Testis (tissue), 3 donors: ENCODE data around the gene PVR. TPM values are rescaled to one million over a fixed set of nuclear protein-coding genes. Genes with fewer than 3 reads are reported as not detected.
"Not testable (repeated sequence)": the region's sequence is repeated elsewhere in the genome, so short reads cannot be mapped to it uniquely, and the experiment has no call there.

Source experiments
- DNase-seq: peaks from one replicate; pipeline ENCODE4 v3.0.0-alpha.2; 2019
- H3K27ac ChIP-seq, 2 donors: fragments of 200-600 bp; sonication (generic); one replicate each; pipeline ENCODE4 v1.5.1; 2019
- H3K27me3 ChIP-seq: fragments of 200-600 bp; sonication (generic); one replicate; pipeline ENCODE4 v1.5.1; 2019
- H3K36me3 ChIP-seq: fragments of 200-600 bp; sonication (generic); one replicate; pipeline ENCODE4 v1.5.1; 2017; ENCODE audit warnings: low read depth; ENCODE audit errors: missing control alignments
- H3K4me1 ChIP-seq: fragments of 200-600 bp; sonication (generic); one replicate; pipeline ENCODE4 v1.5.1; 2019
- H3K4me3 ChIP-seq, 2 donors: fragments of 200-600 bp; sonication (generic); one replicate each; pipeline ENCODE4 v1.5.1; 2017 to 2019
- H3K9me3 ChIP-seq: fragments of 200-600 bp; sonication (generic); one replicate; pipeline ENCODE4 v1.5.1; 2017
- POLR2A ChIP-seq: fragments of 450-650 bp; IDR thresholded peaks from one replicate; pipeline ENCODE4 v1.6.1; 2017; ENCODE audit warnings: antibody characterized with exemption, mild to moderate bottlenecking, moderate library complexity
- WGBS, 2 donors: methylation state at CpG; one replicate each; pipeline ENCODE4 v1.1.5; 2018; 5-methylcytosine and 5-hydroxymethylcytosine counted together
- intact Hi-C: fragments of 100-400 bp; cut with DNase I; formaldehyde crosslinking; loops from one replicate; pipeline ENCODE4 v1.15.1; 2023; ENCODE audit warnings: low total_unique reads
- microRNA counts, 2 donors: library from miRNA; unstranded; fragments of <30 nt; microRNA quantifications; one replicate each; lab custom pipeline; 2016
- microRNA-seq, 2 donors: library from miRNA; unstranded; fragments of <30 nt; microRNA quantifications; one replicate each; pipeline ENCODE4, GENCODE V29; 2016; ENCODE audit warnings: borderline number of aligned reads in 2 of 2, borderline replicate concordance in 1 of 2
- polyA plus RNA-seq: library from polyadenylated mRNA; stranded (reverse); fragments of 350-450 nt; fragmentation: Illumina TruSeq; extraction: RNeasy Lipid Tissue Mini Kit (QIAGEN cat#74804); gene quantifications from one replicate; pipeline ENCODE4 v1.2.3, GENCODE V29; 2014; ENCODE audit warnings: low read depth, low replicate concordance; ENCODE audit not compliant: insufficient read depth
- total RNA-seq, 2 donors: library from RNA; depleted of rRNA; stranded (reverse); fragments of >200 nt; gene quantifications; one replicate each; pipeline ENCODE4 v1.2.3, GENCODE V29; 2016
- TF ChIP-seq, protein P1 (sequence below), 3 experiments: fragments of 450-650 bp in 2 of 3; fragments of 200-600 bp in 1 of 3; sonication (generic) in 1 of 3; IDR thresholded peaks; one replicate each; pipeline ENCODE4 v1.5.1; 2016 to 2019; ENCODE audit warnings: antibody characterized with exemption in 3 of 3, mild to moderate bottlenecking in 2 of 3, moderate library complexity in 1 of 3

PVR gene
- total and polyA plus RNA-seq, 3 donors from 2014 or later: 29.1 to 41.1 (median 31.9) TPM

DNA sequence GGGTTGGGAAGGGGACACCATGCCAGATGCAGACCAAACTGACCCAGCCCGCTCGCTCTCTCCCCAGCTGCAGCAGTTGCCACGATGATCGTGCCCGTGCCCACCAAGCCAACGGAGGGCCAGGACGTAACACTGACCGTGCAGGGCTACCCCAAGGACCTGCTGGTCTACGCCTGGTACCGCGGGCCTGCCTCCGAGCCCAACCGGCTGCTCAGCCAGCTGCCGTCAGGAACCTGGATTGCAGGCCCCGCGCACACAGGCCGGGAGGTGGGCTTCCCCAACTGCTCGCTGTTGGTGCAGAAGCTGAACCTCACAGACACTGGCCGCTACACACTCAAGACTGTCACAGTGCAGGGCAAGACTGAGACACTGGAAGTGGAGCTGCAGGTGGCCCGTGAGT, 64.1 kb downstream of the PVR start:
- WGBS, 2 donors: 94% methylated on average over 20 of the region's 20 CpGs
- Histone ChIP-seq H3K27me3 (no peaks in the 10 kb centered on the region), H3K4me3 (no peak overlapping the region), H3K4me1 (no peaks in the 10 kb centered on the region), H3K27ac (no peak overlapping the region), H3K36me3 (no peaks in the 10 kb centered on the region), H3K9me3 (no peaks in the 10 kb centered on the region)
- DNase-seq: no peak
- intact Hi-C loops: no loop called here
- no peak for TF ChIP-seq POLR2A
- TF ChIP-seq, protein P1, sequence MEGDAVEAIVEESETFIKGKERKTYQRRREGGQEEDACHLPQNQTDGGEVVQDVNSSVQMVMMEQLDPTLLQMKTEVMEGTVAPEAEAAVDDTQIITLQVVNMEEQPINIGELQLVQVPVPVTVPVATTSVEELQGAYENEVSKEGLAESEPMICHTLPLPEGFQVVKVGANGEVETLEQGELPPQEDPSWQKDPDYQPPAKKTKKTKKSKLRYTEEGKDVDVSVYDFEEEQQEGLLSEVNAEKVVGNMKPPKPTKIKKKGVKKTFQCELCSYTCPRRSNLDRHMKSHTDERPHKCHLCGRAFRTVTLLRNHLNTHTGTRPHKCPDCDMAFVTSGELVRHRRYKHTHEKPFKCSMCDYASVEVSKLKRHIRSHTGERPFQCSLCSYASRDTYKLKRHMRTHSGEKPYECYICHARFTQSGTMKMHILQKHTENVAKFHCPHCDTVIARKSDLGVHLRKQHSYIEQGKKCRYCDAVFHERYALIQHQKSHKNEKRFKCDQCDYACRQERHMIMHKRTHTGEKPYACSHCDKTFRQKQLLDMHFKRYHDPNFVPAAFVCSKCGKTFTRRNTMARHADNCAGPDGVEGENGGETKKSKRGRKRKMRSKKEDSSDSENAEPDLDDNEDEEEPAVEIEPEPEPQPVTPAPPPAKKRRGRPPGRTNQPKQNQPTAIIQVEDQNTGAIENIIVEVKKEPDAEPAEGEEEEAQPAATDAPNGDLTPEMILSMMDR (IDR thresholded peaks at IDR 0.05): no peak

DNA sequence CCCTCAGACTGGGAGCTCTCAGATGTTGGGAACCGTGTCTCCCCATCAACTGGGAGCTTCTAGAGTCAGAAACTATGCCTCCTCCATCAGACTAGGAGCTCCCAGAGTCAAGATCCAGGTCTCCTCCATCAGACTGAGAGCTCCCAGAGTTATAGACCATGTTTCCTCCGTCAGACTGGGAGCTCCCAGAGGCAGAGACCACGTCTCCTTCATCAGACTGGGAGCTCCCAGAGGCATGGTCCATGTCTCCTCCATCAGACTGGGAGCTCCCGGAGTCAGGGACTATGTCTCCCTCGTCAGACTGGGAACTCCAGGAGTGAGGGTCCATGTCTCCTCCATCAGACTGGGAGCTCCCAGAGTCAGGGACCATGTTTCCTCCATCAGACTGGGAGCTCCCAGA, 65.2 kb downstream of the PVR start:
- Histone ChIP-seq H3K27me3 (no peaks in the 10 kb centered on the region), H3K9me3 (no peaks in the 10 kb centered on the region), H3K27ac (no peak overlapping the region), H3K4me3 (no peak overlapping the region), H3K36me3 (no peaks in the 10 kb centered on the region), H3K4me1 (no peaks in the 10 kb centered on the region)
- DNase-seq: no peak
- WGBS, 2 donors: 85 to 89% methylated on average over 3 to 5 of the region's 5 CpGs
- no peak for TF ChIP-seq POLR2A
- TF ChIP-seq, protein P1 (IDR thresholded peaks at IDR 0.05): no peak
- intact Hi-C loops: no loop called here

DNA sequence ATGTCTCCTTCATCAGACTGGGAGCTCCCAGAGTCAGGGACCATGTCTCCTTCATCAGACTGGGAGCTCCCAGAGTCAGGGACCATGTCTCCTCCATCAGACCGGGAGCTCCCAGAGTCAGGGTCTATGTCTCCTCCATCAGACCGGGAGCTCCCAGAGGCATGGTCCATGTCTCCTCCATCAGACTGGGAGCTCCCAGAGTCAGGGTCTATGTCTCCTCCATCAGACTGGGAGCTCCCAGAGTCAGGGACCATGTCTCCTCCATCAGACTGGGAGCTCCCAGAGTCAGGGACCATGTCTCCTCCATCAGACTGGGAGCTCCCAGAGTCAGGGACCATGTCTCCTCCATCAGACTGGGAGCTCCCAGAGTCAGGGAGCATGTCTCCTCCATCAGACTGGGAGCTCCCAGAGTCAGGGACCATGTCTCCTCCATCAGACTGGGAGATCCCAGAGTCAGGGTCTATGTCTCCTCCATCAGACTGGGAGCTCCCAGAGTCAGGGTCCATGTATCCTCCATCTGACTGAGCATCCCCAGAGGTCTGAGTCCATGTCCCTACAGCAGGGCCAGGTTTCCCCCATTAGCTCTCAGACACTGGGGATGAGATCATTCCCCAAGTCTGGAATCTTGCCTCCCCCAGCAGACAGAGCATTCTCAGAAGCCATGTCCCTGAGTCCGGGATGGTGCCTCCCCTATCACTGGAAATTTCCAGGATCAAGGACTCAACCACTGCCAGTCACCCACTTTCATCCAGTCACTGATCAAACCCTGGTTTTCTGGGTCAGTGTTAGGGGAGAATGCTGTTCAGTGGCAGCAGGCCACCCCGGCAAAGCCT, 65.9 kb downstream of the PVR start:
- H3K4me1 ChIP-seq, intact Hi-C loops: not testable (repeated sequence)
- WGBS, 2 donors: 72 to 74% methylated on average over 2 to 4 of the region's 4 CpGs

DNA sequence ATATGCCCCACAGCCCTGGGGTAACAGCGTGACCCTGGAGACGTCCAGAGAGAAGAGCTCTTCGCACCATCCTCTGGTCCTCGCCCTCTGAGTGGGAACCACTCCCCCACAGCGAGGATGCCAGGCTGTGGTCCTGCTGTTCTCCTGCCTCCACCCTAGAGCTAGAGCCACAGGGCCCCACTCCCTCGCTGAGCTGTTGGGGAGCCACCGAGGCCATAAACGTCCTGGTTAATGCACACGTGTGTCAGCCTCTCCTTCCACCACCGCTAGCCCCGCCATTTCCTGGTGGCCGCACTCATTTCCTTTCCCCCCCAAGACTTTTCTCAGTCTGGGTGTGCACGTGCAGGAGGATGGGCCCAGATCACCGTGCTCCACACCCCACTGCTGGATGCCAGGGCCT, 66.8 kb downstream of the PVR start:
- Histone ChIP-seq H3K4me1 (no peaks in the 10 kb centered on the region), H3K27ac (no peak overlapping the region), H3K4me3 (no peak overlapping the region), H3K27me3 (no peaks in the 10 kb centered on the region), H3K36me3 (no peaks in the 10 kb centered on the region), H3K9me3 (no peaks in the 10 kb centered on the region)
- 60 to 87% methylated on average over 1 to 14 of the region's 14 CpGs for WGBS, 2 donors
- TF ChIP-seq, protein P1 (IDR thresholded peaks at IDR 0.05): no peak
- no peak for TF ChIP-seq POLR2A
- DNase-seq: no peak
- intact Hi-C loops: no loop called here

More for the DNA sequence above, 65.9 kb downstream of the PVR start:
- H3K27ac ChIP-seq, DNase-seq, H3K36me3 ChIP-seq, H3K27me3 ChIP-seq, H3K4me3 ChIP-seq, H3K9me3 ChIP-seq: not testable (repeated sequence)

DNA sequence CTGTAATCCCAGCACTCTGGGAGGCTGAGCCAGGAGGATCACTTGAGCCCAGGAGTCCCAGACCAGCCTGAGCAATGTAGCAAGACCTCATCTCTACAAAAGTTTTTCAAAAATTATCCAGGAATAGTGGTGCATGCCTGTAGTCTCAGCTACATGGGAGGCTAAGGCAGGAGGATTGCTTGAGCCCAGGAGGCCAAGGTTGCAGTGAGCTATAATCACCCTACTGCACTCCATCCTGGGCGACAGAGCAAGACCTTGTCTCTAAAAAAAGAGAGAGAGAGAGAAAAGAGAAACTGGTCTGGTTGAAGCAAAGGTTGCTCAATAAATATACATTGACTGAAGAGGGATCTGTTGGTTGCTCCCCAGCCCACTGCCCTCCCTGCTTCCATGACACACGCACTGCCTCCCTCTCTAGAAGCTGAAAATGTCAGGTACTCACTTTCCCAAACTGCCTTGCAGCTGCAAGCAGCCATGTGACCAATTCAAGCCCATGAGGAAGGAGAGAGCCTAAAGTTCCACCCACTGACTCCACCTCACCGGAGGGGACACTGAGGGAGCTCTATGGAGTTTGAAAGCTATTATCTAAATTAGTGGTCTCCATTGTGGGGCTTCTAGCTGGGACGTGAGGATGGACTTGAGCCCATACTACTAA, 69.3 kb downstream of the PVR start:
- no peak for DNase-seq
- Histone ChIP-seq H3K36me3 (no peaks in the 10 kb centered on the region), H3K9me3 (no peaks in the 10 kb centered on the region), H3K27ac (no peak overlapping the region), H3K4me1 (no peaks in the 10 kb centered on the region), H3K27me3 (no peaks in the 10 kb centered on the region), H3K4me3 (no peak overlapping the region)
- intact Hi-C loops: no loop called here
- 60 to 62% methylated on average over 4 of the region's 4 CpGs for WGBS, 2 donors
- TF ChIP-seq, protein P1 (IDR thresholded peaks at IDR 0.05): no peak
- no peak for TF ChIP-seq POLR2A

MicroRNAs within 50 kb of the gene (microRNA counts, 767-probe panel; counts per million panel counts)
- 4,111 to 4,338 counts per million in 2 donors for microRNA hsa-miR-4531 (lab: Ali Mortazavi, UCI)

Small RNA genes lying within 50 kb of the gene (microRNA-seq; reads per million reads assigned to microRNA genes)
- 0 reads per million in 2 donors for gene MIR4531

Other genes starting within 250 kb of the PVR start
- gene ZNF285, start 242.3 kb upstream of the PVR start, total RNA-seq: 1 to 10 TPM; 7.1 to 7.9 TPM
- 5.4 TPM for gene ZNF285, start 242.3 kb upstream of the PVR start, polyA plus RNA-seq
- gene ZNF229, start 195.4 kb upstream of the PVR start, total RNA-seq: 1 to 10 TPM; 5.1 to 5.8 TPM
- 4.4 TPM for gene ZNF229, start 195.4 kb upstream of the PVR start, polyA plus RNA-seq
- gene ZNF180, start 143.4 kb upstream of the PVR start, total RNA-seq: 1 to 10 TPM; 6.9 to 8.9 TPM
- 4.7 TPM for gene ZNF180, start 143.4 kb upstream of the PVR start, polyA plus RNA-seq
- under 1 TPM; 0.62 to 0.87 TPM for gene CEACAM20, start 114.2 kb upstream of the PVR start, total RNA-seq
- gene CEACAM20, start 114.2 kb upstream of the PVR start, polyA plus RNA-seq: 0.53 TPM
- under 1 TPM; 0.37 to 0.79 TPM for gene IGSF23, start 30.3 kb upstream of the PVR start, total RNA-seq
- gene IGSF23, start 30.3 kb upstream of the PVR start, polyA plus RNA-seq: not detected
- 10 to 100 TPM in 1 of 2 donors, 1 to 10 TPM in 1; 9.9 to 11.2 TPM for gene CEACAM19, start 27.6 kb downstream of the PVR start, total RNA-seq
- 14.7 TPM for gene CEACAM19, start 27.6 kb downstream of the PVR start, polyA plus RNA-seq
- gene CEACAM16, start 55.2 kb downstream of the PVR start, total RNA-seq: under 1 TPM in 1 of 2 donors, not detected in 1; 0.50 TPM
- gene CEACAM16, start 55.2 kb downstream of the PVR start, polyA plus RNA-seq: not detected
- gene BCL3, start 104.8 kb downstream of the PVR start, total RNA-seq: 10 to 100 TPM; 31.7 to 38.1 TPM
- gene BCL3, start 104.8 kb downstream of the PVR start, polyA plus RNA-seq: 15.5 TPM
- 1 to 10 TPM; 4.9 to 6.9 TPM for gene CBLC, start 134.0 kb downstream of the PVR start, total RNA-seq
- 1.9 TPM for gene CBLC, start 134.0 kb downstream of the PVR start, polyA plus RNA-seq
- gene BCAM, start 165.2 kb downstream of the PVR start, total RNA-seq: 100 to 1,000 TPM in 1 of 2 donors, 10 to 100 TPM in 1; 67.8 to 128 TPM
- gene BCAM, start 165.2 kb downstream of the PVR start, polyA plus RNA-seq: 113 TPM
- 100 to 1,000 TPM; 268 to 278 TPM for gene NECTIN2, start 202.4 kb downstream of the PVR start, total RNA-seq
- gene NECTIN2, start 202.4 kb downstream of the PVR start, polyA plus RNA-seq: 158 TPM
- 10 to 100 TPM; 54.7 to 67.3 TPM for gene TOMM40, start 247.3 kb downstream of the PVR start, total RNA-seq
- gene TOMM40, start 247.3 kb downstream of the PVR start, polyA plus RNA-seq: 43.1 TPM